AG09309 (cell line): ENCODE measurements around the gene ENOX2.

Source experiments
- DNase-seq: peaks from one replicate; pipeline ENCODE4 v3.0.0-alpha.2; 2010; ENCODE audit warnings: low read depth
- H3K4me3 ChIP-seq: 2 replicates; pipeline ENCODE4 v1.5.1; 2011; ENCODE audit warnings: mild to moderate bottlenecking, low read depth, low read length, moderate library complexity; ENCODE audit not compliant: control insufficient read depth
- TF ChIP-seq, protein P1 (sequence below): IDR thresholded peaks from 2 replicates; pipeline ENCODE4 v1.5.1; 2011; ENCODE audit warnings: mild to moderate bottlenecking, low read depth, low read length, inconsistent platforms; ENCODE audit not compliant: insufficient read depth, control insufficient read depth; ENCODE audit errors: missing control alignments

The ENOX2 gene

DNA sequence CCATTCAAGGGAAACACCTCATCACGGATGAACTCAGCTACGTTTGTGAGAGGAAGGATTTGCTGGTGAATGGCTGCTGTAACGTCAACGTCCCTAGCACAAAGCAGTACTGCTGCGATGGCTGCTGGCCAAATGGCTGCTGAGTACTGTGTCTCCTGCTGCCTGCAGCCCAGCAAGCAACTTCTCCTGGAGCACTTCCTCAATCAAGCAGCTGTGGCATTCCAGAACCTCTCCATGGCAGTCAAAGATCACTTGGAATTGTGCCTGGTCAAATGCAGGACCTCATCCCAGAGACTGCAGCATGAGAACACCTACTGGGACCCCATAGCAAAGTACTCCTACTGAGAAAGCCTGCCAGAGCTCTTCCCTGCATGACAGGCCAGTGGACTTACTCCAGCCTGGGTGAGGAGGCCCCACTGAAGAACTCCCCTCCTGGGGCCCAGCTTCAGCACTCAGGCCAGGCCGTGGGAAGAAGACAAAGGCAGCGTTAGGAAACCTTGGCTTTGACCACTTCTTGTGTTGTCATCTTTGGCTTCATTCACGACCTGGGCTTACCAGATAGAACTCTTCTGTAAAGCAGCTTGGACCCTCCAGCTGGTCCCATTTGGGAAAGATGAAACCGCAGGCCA is 256.9 kb downstream of the ENOX2 start:
- TF ChIP-seq, protein P1, sequence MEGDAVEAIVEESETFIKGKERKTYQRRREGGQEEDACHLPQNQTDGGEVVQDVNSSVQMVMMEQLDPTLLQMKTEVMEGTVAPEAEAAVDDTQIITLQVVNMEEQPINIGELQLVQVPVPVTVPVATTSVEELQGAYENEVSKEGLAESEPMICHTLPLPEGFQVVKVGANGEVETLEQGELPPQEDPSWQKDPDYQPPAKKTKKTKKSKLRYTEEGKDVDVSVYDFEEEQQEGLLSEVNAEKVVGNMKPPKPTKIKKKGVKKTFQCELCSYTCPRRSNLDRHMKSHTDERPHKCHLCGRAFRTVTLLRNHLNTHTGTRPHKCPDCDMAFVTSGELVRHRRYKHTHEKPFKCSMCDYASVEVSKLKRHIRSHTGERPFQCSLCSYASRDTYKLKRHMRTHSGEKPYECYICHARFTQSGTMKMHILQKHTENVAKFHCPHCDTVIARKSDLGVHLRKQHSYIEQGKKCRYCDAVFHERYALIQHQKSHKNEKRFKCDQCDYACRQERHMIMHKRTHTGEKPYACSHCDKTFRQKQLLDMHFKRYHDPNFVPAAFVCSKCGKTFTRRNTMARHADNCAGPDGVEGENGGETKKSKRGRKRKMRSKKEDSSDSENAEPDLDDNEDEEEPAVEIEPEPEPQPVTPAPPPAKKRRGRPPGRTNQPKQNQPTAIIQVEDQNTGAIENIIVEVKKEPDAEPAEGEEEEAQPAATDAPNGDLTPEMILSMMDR, result no peak
- H3K4me3 ChIP-seq, result no peak overlapping the region
- DNase-seq, result no peak

DNA sequence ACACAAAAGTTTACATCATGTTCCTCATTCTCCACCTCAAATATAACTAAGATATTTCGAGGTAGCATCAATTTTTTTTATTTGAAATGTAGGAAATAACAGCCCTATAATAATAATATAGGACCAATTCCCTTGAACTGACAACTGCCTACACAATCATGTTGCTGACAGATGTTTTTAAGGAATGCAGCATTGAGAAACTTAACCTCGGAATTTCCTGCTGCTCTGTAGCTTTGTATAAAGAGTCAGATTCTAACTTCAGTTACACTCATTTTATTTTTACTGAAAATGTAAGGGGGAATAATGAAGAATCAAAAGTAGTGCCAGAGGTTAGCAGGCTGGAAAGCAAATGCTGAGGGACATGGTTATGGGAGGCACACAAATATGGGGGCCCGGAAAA is 265.4 kb downstream of the ENOX2 start:
- DNase-seq, result peak; percentile 11
- TF ChIP-seq, protein P1, result no peak
- H3K4me3 ChIP-seq, result no peak overlapping the region

DNA sequence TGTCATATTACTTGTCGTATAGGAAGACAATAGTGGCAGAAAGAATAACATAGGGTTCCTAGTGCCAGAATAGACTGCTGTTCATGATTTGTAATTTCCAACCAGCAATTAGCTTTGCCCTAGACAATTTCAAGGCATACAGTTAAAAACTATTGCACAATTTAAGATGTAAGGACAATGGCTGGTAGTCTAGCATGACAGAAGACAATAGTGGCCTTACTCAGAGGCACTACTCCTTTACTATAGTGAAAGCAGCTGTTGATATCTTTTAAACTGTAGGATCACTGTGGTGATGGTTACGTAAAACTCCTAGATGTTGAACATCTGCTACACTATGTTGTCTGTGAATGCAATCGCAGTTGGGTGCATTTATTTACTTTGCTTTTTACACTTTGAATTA is 266.7 kb downstream of the ENOX2 start:
- TF ChIP-seq, protein P1, result no peak
- DNase-seq, result no peak

DNA sequence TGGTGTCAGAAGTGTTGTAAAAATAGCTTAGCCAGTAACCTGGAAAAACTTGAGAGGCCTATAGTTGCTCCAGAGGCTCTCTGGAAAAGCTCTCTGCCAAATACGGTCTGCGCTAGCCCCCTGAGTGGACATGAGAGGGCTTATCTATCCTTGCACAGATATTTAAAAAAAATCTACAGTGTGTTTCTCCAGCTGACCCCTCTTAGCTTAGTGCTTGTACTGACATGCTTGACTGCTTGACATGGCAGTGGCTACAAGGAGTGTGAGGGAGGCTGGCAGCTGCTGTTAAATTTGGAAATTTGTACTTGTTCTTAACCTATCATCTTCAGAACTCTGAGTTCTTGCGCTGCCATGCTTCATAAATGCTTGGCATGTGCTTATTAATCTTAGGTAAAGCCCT is 272.0 kb downstream of the ENOX2 start:
- DNase-seq, result no peak
- TF ChIP-seq, protein P1, result no peak
- no peak overlapping the region for H3K4me3 ChIP-seq

More for the DNA sequence above, 266.7 kb downstream of the ENOX2 start:
- no peak overlapping the region for H3K4me3 ChIP-seq

DNA sequence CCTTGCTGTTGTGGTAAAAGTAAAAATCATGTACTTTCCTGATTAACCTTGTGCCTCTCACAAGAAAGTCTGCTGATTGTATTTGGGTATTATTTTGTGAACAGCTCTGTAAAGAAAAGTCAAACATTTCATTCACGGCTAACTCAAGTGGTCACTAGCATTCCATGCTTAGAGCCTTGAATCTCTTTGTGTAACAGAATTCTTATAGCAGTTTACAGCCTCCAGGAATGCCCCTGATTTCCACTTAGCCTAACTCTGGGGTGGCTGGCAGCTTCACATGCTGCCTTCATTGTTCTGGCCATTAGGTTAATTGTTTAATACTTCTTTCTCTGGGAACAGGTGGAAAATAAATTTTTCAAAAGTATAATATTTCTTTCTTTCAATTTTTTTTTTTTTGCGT is 274.5 kb downstream of the ENOX2 start:
- no peak for DNase-seq
- TF ChIP-seq, protein P1, result no peak
- H3K4me3 ChIP-seq, result no peak overlapping the region

DNA sequence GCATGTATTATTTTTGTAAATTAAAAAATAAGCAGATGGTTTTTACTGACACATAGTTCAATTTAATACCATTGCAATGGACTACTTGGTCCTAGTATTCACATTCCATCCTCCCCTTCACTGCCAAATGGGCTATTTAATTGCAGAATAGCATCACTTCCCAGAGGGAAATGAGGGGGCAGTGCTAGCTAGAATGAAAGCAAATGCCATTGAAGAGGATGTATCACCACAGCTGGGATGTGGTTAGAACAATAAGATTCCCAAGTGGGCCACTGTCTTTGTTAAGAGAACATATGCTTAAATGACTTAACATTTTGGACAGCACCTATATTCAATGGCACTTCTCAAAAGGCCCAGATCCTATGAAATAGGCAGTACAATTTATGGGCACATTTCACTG is 276.5 kb downstream of the ENOX2 start:
- TF ChIP-seq, protein P1, result no peak
- H3K4me3 ChIP-seq, result no peak overlapping the region
- peak; percentile 11 for DNase-seq
